Fibroblast of lung (primary cell): ENCODE measurements around the gene SEC16A. TPM values are rescaled to one million over a fixed set of nuclear protein-coding genes. Genes with fewer than 3 reads are reported as not detected.

Experiments
- DNase-seq, 2 donors: peaks; one replicate each; pipeline versions ENCODE4 v3.0.0 to v3.0.0-alpha.2; 2010; ENCODE audit warnings: low read depth in 2 of 2
- H2AFZ ChIP-seq: 2 replicates; pipeline ENCODE4 v1.5.1; 2012; ENCODE audit warnings: low read length, control low read depth, inconsistent platforms
- H3K27ac ChIP-seq: 2 replicates; pipeline ENCODE4 v1.5.1; 2011; ENCODE audit warnings: low read length, control low read depth; ENCODE audit not compliant: insufficient read depth
- H3K27me3 ChIP-seq: 2 replicates; pipeline ENCODE4 v1.5.1; 2011; ENCODE audit warnings: mild to moderate bottlenecking, low read length; ENCODE audit not compliant: control insufficient read depth, insufficient read depth
- H3K36me3 ChIP-seq: 2 replicates; pipeline ENCODE4 v1.5.1; 2011; ENCODE audit warnings: low read length; ENCODE audit not compliant: control insufficient read depth, insufficient read depth
- H3K4me1 ChIP-seq: 2 replicates; pipeline ENCODE4 v1.5.1; 2011; ENCODE audit warnings: low read length; ENCODE audit not compliant: control insufficient read depth, insufficient read depth; ENCODE audit errors: extremely low read depth
- H3K4me2 ChIP-seq: 2 replicates; pipeline ENCODE4 v1.5.1; 2011; ENCODE audit warnings: low read length, control low read depth; ENCODE audit not compliant: insufficient read depth; ENCODE audit errors: extremely low read depth
- H3K4me3 ChIP-seq, 4 experiments: fragments of 200-600 bp in 1 of 4; sonication (generic) in 1 of 4; replicated peaks in 1 of 4; 2 replicates each; pipeline ENCODE4 v1.5.1; 2011 to 2016; ENCODE audit warnings: low read length in 4 of 4, low read depth in 3 of 4, mild to moderate bottlenecking in 3 of 4, control low read depth in 2 of 4, inconsistent platforms in 1 of 4, mixed read lengths in 1 of 4; ENCODE audit not compliant: insufficient read depth in 1 of 4; ENCODE audit errors: control extremely low read depth in 1 of 4
- H3K79me2 ChIP-seq: 2 replicates; pipeline ENCODE4 v1.5.1; 2012; ENCODE audit warnings: mild to moderate bottlenecking, low read length, inconsistent platforms; ENCODE audit not compliant: control insufficient read depth, insufficient read depth
- H3K9ac ChIP-seq: 2 replicates; pipeline ENCODE4 v1.5.1; 2011; ENCODE audit warnings: mild to moderate bottlenecking, low read length, control low read depth; ENCODE audit not compliant: insufficient read depth
- H3K9me3 ChIP-seq: 2 replicates; pipeline ENCODE4 v1.5.1; 2012; ENCODE audit warnings: low read depth, low read length; ENCODE audit not compliant: control insufficient read depth, insufficient read depth
- H4K20me1 ChIP-seq: 2 replicates; pipeline ENCODE4 v1.5.1; 2011; ENCODE audit warnings: low read length; ENCODE audit not compliant: control insufficient read depth, insufficient read depth; ENCODE audit errors: extremely low read depth
- EZH2 ChIP-seq: IDR thresholded peaks from 2 replicates; pipeline ENCODE4 v1.5.1; 2012; ENCODE audit warnings: low read length, control low read depth, mild to moderate bottlenecking; ENCODE audit errors: missing control alignments
- polyA plus RNA-seq, 2 donors: library from polyadenylated mRNA; depleted of rRNA in 1 of 2; stranded (reverse) in 1 of 2; unstranded in 1 of 2; fragments of >200 nt; gene quantifications; 2 replicates each; pipeline ENCODE4 v1.2.1, GENCODE V29; 2011 to 2012; ENCODE audit warnings: missing spikeins in 1 of 2
- total RNA-seq: library from RNA; depleted of rRNA; stranded (reverse); fragments of >200 nt; gene quantifications from 2 replicates; pipeline ENCODE4 v1.2.1, GENCODE V29; 2014
- TF ChIP-seq, protein P1 (sequence below), 2 donors: IDR thresholded peaks in 1 of 2; conservative IDR thresholded peaks in 1 of 2; 1 replicate in 1 of 2; 2 replicates in 1 of 2; pipeline ENCODE4 v1.5.1; 2011 to 2012; ENCODE audit warnings: low read length in 2 of 2, control low read depth in 1 of 2, inconsistent platforms in 1 of 2, low read depth in 1 of 2, mild to moderate bottlenecking in 1 of 2

SEC16A gene
- total and polyA plus RNA-seq, 2 donors (not counting 1 experiment from before 2014, with no cell fraction given) = 17.8 to 23.9 TPM

DNA sequence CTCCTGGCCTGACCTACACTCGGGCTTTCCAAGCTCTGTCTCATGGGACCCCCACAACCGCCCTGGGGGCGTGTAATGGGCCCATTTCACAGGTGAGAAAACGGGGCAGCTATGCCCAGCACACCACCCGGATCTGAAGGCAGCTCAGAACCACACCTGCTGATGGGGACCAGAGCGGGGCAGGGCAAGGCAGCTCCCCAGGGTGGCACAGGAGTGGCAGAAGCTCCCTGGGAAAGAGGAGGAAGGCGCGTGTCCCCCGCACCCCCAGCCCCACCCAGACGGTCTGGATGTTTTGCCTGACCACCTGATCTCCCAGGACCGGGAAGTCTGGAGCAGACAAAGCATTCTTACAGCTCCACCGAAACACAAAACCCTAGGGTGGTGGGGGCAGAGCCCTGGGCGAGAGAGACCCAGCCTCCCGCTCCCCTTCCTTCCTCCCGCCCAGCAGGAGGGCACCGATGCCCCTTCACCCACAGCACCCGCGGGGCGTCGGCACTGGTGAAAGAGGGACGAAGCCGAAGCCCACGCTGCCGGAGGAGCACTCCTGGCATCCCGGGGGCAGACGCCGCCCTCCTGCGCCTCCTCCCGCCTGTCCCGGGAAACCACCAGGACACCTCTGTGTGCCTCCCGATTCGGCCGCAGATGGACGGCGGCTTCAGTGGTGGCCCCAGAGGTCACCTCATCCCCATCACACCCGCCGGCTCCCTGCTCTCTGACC lies 48.5 kb upstream of the SEC16A start:
- DNase-seq = no peak
- no peak overlapping the region for H3K4me3 ChIP-seq
- H3K9me3 ChIP-seq = no peaks in the 10 kb centered on the region
- H3K27me3 ChIP-seq = no peaks in the 10 kb centered on the region
- H3K4me1 ChIP-seq = no peaks in the 10 kb centered on the region
- no peak overlapping the region for H3K9ac ChIP-seq
- no peaks in the 10 kb centered on the region for H4K20me1 ChIP-seq
- no peak overlapping the region for H3K4me2 ChIP-seq
- H3K36me3 ChIP-seq = peaks cover 6% of the 10 kb centered on the region
- TF ChIP-seq, protein P1, sequence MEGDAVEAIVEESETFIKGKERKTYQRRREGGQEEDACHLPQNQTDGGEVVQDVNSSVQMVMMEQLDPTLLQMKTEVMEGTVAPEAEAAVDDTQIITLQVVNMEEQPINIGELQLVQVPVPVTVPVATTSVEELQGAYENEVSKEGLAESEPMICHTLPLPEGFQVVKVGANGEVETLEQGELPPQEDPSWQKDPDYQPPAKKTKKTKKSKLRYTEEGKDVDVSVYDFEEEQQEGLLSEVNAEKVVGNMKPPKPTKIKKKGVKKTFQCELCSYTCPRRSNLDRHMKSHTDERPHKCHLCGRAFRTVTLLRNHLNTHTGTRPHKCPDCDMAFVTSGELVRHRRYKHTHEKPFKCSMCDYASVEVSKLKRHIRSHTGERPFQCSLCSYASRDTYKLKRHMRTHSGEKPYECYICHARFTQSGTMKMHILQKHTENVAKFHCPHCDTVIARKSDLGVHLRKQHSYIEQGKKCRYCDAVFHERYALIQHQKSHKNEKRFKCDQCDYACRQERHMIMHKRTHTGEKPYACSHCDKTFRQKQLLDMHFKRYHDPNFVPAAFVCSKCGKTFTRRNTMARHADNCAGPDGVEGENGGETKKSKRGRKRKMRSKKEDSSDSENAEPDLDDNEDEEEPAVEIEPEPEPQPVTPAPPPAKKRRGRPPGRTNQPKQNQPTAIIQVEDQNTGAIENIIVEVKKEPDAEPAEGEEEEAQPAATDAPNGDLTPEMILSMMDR (conservative IDR thresholded peaks at IDR 0.05 in 1 of 2, IDR thresholded peaks at IDR 0.05 in 1 of 2; ENCODE audit: low read depth in 1 of 2, low read length in 2 of 2) = no peak
- no peak for TF ChIP-seq EZH2
- no peak overlapping the region for H3K27ac ChIP-seq
- H3K79me2 ChIP-seq = peaks cover 22% of the 10 kb centered on the region
- H2AFZ ChIP-seq = no peak overlapping the region

DNA sequence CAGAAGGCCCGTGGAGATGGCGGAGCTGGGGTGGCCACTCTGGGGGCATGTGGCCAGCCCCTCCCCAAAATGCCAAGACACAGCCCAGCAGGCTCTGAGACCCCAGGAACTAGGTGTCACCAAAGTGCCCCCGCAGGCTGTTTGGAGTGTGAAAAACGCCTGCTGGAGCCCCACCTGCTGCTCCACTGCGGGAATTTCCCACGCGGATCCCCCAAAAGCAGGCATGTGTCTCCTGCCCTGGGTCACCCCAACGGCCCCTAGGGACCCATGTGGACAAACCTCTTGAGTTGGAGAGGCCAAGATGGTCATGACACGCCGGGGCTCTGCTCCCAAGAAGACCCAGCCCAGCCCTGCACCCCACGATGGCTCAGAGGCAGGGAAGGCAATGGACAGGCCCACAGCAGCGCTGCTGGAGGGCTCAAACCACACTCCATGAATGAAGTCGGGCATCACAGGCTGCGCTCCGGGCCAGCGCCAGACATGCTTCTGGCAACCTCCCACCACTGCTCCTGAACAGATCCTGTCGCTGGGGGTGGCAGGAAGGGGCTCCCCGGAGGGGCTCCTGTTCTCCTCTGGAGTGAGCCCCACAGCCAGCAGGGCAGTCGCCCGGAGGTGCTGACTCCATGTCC lies 47.7 kb upstream of the SEC16A start:
- no peak for DNase-seq
- Histone ChIP-seq H3K27ac (no peak overlapping the region), H3K79me2 (peaks cover 19% of the 10 kb centered on the region), H3K36me3 (peaks cover 6% of the 10 kb centered on the region), H3K4me3 (no peak overlapping the region), H3K9me3 (no peaks in the 10 kb centered on the region), H3K27me3 (no peaks in the 10 kb centered on the region), H3K4me2 (no peak overlapping the region), H3K9ac (no peak overlapping the region), H2AFZ (no peak overlapping the region), H4K20me1 (no peaks in the 10 kb centered on the region), H3K4me1 (no peaks in the 10 kb centered on the region)
- no peak for TF ChIP-seq EZH2
- TF ChIP-seq, protein P1 (conservative IDR thresholded peaks at IDR 0.05 in 1 of 2, IDR thresholded peaks at IDR 0.05 in 1 of 2; ENCODE audit: low read depth in 1 of 2, low read length in 2 of 2) = no peak

DNA sequence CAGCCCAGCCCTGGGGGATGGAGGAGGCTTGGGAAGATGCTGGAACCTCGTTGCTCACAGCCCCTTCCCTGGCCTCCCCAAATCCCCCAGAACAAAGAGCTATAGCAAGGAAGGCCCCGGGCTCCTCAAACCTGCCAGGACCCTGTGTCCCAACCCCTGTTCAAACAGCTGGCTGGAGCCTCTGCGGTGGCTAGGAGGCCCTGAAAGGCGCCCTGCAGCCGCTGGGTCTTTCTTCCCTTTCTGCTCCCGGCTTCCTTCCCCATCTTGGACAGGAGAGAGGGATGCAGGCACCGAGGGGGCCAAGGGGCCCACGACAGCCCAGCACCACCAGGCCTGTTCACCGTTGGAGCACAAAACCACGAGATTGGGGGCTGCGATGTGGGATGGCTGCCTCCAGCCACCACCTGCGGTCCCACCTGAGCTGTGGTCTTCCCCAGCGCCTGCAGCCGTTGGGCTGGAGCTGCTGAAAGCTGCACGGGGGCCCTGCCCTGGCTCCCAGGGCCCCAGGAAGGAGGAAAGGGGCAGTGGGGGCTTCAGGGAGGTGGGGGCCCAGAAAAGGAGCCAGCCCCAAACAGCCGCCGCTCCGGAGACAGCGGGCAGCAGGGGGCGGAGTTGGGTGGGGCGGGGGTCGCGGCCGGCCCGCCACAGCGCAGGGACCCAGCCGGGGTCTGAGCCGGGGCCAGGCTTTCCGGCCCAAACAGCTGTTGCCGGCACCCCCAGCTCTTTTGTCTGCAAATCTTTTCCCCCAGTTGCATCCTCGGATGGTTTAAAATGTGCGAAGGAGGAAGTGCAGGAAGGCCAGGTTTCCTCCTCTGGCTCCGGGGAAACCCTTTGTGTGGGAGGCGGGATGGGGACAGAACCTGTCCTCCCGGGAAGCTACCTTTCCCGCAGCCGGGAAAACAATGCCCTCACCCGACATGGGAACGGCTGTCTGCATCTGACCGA lies 46.9 kb upstream of the SEC16A start:
- TF ChIP-seq, protein P1 (conservative IDR thresholded peaks at IDR 0.05 in 1 of 2, IDR thresholded peaks at IDR 0.05 in 1 of 2; ENCODE audit: low read depth in 1 of 2, low read length in 2 of 2) = no peak
- no peak for TF ChIP-seq EZH2
- Histone ChIP-seq H3K4me2 (no peak overlapping the region), H3K27me3 (no peaks in the 10 kb centered on the region), H3K36me3 (peaks cover 6% of the 10 kb centered on the region), H2AFZ (no peak overlapping the region), H4K20me1 (no peaks in the 10 kb centered on the region), H3K27ac (no peak overlapping the region), H3K9ac (no peak overlapping the region), H3K79me2 (peaks cover 19% of the 10 kb centered on the region), H3K9me3 (no peaks in the 10 kb centered on the region), H3K4me3 (no peak overlapping the region), H3K4me1 (no peaks in the 10 kb centered on the region)
- no peak for DNase-seq
